Activated effector memory CD4-positive, alpha-beta T cell treated with Interleukin-2 at 50 U/mL for 16 hours (primary cell): ENCODE data around the gene TMIE.
"Not testable (repeated sequence)": the region's sequence is repeated elsewhere in the genome, so short reads cannot be mapped to it uniquely, and the experiment has no call there.

Source experiments
- DNase-seq: peaks from one replicate; pipeline ENCODE4 v3.0.0-alpha.2; 2020

TMIE gene

GRCh38 chr3:46690798-46691197 lies 10.4 kb upstream of the TMIE start:
- no peak for DNase-seq

GRCh38 chr3:46692566-46692990 lies 8.6 kb upstream of the TMIE start:
- no peak for DNase-seq

- peak; percentile 73 for DNase-seq
Measured at GRCh38 chr3:46693038-46693891, 7.9 kb upstream of the TMIE start, which contains the start of gene ALS2CL. ALS2CL (minus strand) TSS chr3:46693679; CDS start chr3:46689440, 4,239 bp downstream.

- DNase-seq = no peak
Measured at GRCh38 chr3:46693892-46694226, 7.3 kb upstream of the TMIE start.

- no peak for DNase-seq
Measured at GRCh38 chr3:46694520-46694919, 6.7 kb upstream of the TMIE start.

GRCh38 chr3:46695177-46695961 lies 5.8 kb upstream of the TMIE start:
- DNase-seq = peak; percentile 35

- no peak for DNase-seq
Measured at GRCh38 chr3:46695962-46696894, 5.0 kb upstream of the TMIE start.

GRCh38 chr3:46699676-46700523 lies 1.3 kb upstream of the TMIE start:
- no peak for DNase-seq

- DNase-seq = no peak
Measured at GRCh38 chr3:46700772-46701171, 420 bp upstream of the TMIE start.

- no peak for DNase-seq
Measured at GRCh38 chr3:46702246-46703012, 1.2 kb downstream of the TMIE start.

GRCh38 chr3:46703013-46703520 lies 1.9 kb downstream of the TMIE start:
- DNase-seq = no peak

- DNase-seq = not testable (repeated sequence)
Measured at GRCh38 chr3:46704346-46704745, 3.2 kb downstream of the TMIE start.

GRCh38 chr3:46705022-46705530 lies 3.9 kb downstream of the TMIE start:
- DNase-seq = peak; percentile 48

GRCh38 chr3:46705751-46706552 lies 4.8 kb downstream of the TMIE start:
- no peak for DNase-seq

GRCh38 chr3:46706771-46707582 lies 5.8 kb downstream of the TMIE start:
- DNase-seq = no peak

- DNase-seq = no peak
Measured at GRCh38 chr3:46707601-46708011, 6.4 kb downstream of the TMIE start.

GRCh38 chr3:46708401-46709156 lies 7.4 kb downstream of the TMIE start:
- no peak for DNase-seq

- no peak for DNase-seq
Measured at GRCh38 chr3:46709157-46709654, 8.0 kb downstream of the TMIE start.
